Measurements from ENCODE around the gene ACSL6.

- TF ChIP-seq EZH2 (IDR thresholded peaks at IDR 0.05; ENCODE audit: borderline replicate concordance, insufficient read depth, low read depth, low read length, poor library complexity, severe bottlenecking) (no peak), CTCF (IDR thresholded peaks at IDR 0.05) (no peak)
These were observed 59.1 kb downstream of the ACSL6 start for GRCh38 chr5:131952301-131952857.
